ENCODE data around the gene OTUD4. TPM values are rescaled to one million over a fixed set of nuclear protein-coding genes. Genes with fewer than 3 reads are reported as not detected.

Gene OTUD4
- polyA plus RNA-seq, 3 donors = 7.5 to 14.4 (median 9.0) TPM

GRCh38 chr4:145130788-145131399 is 49.5 kb downstream of the OTUD4 start:
- H3K36me3 ChIP-seq (replicated peaks in 1 of 2; ENCODE audit: control insufficient read depth in 1 of 2, insufficient read depth in 2 of 2, low read length in 2 of 2) = peaks cover 36 to 64% of the 10 kb centered on the region in 2 donors
- intact Hi-C loops (cut with micrococcal nuclease) = no loop called here
- H3K9ac ChIP-seq (ENCODE audit: insufficient read depth, low read length, poor library complexity, severe bottlenecking) = no peak overlapping the region
- H3K9me3 ChIP-seq (replicated peaks in 1 of 2; ENCODE audit: control insufficient read depth in 1 of 2, insufficient read depth in 1 of 2, low read length in 2 of 2) = no peaks in the 10 kb centered on the region
- H3K4me3 ChIP-seq (replicated peaks in 1 of 3; ENCODE audit: low read depth in 2 of 3, low read length in 3 of 3) = no peak overlapping the region
- no peak overlapping the region for H3K4me2 ChIP-seq (replicated peaks; ENCODE audit: extremely low read depth, low read length, poor library complexity, severe bottlenecking)
- Mint-ChIP-seq H3K9me3 (no peaks in the 10 kb centered on the region), H3K4me1 (peaks cover 10% of the 10 kb centered on the region), H3K27ac (peak overlapping the region in 3 of 7 donors; percentile 26 to 68 (median 67)), H3K27me3 (ENCODE audit: low read depth in 3 of 3) (no peaks in the 10 kb centered on the region), H3K36me3 (peaks cover 36 to 47% of the 10 kb centered on the region in 2 donors), H3K4me3 (no peak overlapping the region)
- H3K27me3 ChIP-seq (ENCODE audit: control insufficient read depth in 2 of 2, insufficient read depth in 2 of 2, low read length in 2 of 2) = no peaks in the 10 kb centered on the region
- peaks cover 6 to 11% of the 10 kb centered on the region in 2 donors for H3K4me1 ChIP-seq (ENCODE audit: control insufficient read depth in 1 of 2, insufficient read depth in 2 of 2, low read length in 2 of 2)
- peak overlapping the region in 1 of 2 donors; percentile 34 for H3K27ac ChIP-seq (ENCODE audit: low read depth in 1 of 2, low read length in 2 of 2)
- no peak for TF ChIP-seq CTCF (IDR thresholded peaks at IDR 0.05)
- H3K79me2 ChIP-seq (ENCODE audit: insufficient read depth, low read length) = no peaks in the 10 kb centered on the region
- no peak for DNase-seq
- no CpG with 5 or more reads among the region's 2 CpGs for WGBS (ENCODE audit: insufficient coverage)
- no peak overlapping the region for H2AFZ ChIP-seq (ENCODE audit: insufficient read depth, low read depth, low read length, poor library complexity, severe bottlenecking)
- peaks cover 5% of the 10 kb centered on the region for H4K20me1 ChIP-seq (ENCODE audit: insufficient read depth, low read length)

GRCh38 chr4:145130130-145130529 is 50.3 kb downstream of the OTUD4 start:
- Mint-ChIP-seq H3K4me1 (peaks cover 10% of the 10 kb centered on the region), H3K36me3 (peaks cover 44 to 47% of the 10 kb centered on the region in 2 donors), H3K9me3 (no peaks in the 10 kb centered on the region), H3K27ac (no peak overlapping the region), H3K27me3 (ENCODE audit: low read depth in 3 of 3) (no peaks in the 10 kb centered on the region), H3K4me3 (no peak overlapping the region)
- Histone ChIP-seq H3K9me3 (replicated peaks in 1 of 2; ENCODE audit: control insufficient read depth in 1 of 2, insufficient read depth in 1 of 2, low read length in 2 of 2) (no peaks in the 10 kb centered on the region), H3K27me3 (ENCODE audit: control insufficient read depth in 2 of 2, insufficient read depth in 2 of 2, low read length in 2 of 2) (no peaks in the 10 kb centered on the region), H3K4me3 (replicated peaks in 1 of 3; ENCODE audit: low read depth in 2 of 3, low read length in 3 of 3) (no peak overlapping the region), H4K20me1 (ENCODE audit: insufficient read depth, low read length) (peaks cover 5% of the 10 kb centered on the region), H3K36me3 (replicated peaks in 1 of 2; ENCODE audit: control insufficient read depth in 1 of 2, insufficient read depth in 2 of 2, low read length in 2 of 2) (peaks cover 44 to 64% of the 10 kb centered on the region in 2 donors), H3K4me1 (ENCODE audit: control insufficient read depth in 1 of 2, insufficient read depth in 2 of 2, low read length in 2 of 2) (peaks cover 6 to 11% of the 10 kb centered on the region in 2 donors), H2AFZ (ENCODE audit: insufficient read depth, low read depth, low read length, poor library complexity, severe bottlenecking) (no peak overlapping the region), H3K27ac (ENCODE audit: low read depth in 1 of 2, low read length in 2 of 2) (peak overlapping the region in 1 of 2 donors; percentile 17), H3K79me2 (ENCODE audit: insufficient read depth, low read length) (no peaks in the 10 kb centered on the region), H3K4me2 (replicated peaks; ENCODE audit: extremely low read depth, low read length, poor library complexity, severe bottlenecking) (no peak overlapping the region), H3K9ac (ENCODE audit: insufficient read depth, low read length, poor library complexity, severe bottlenecking) (no peak overlapping the region)
- TF ChIP-seq CTCF (IDR thresholded peaks at IDR 0.05) = no peak
- intact Hi-C loops (cut with micrococcal nuclease) = no loop called here
- DNase-seq = no peak
